ENCODE measurements around the gene TOMT.

TOMT gene

GRCh38 chr11:72088076-72088808 lies 17.5 kb upstream of the TOMT start:
- DNase-seq, result peak; percentile 46

- DNase-seq, result peak; percentile 87
These were observed 14.4 kb upstream of the TOMT start for GRCh38 chr11:72091292-72091691.

GRCh38 chr11:72098741-72099140 lies 7.0 kb upstream of the TOMT start:
- no peak for DNase-seq

GRCh38 chr11:72100009-72100408 lies 5.7 kb upstream of the TOMT start:
- DNase-seq, result no peak

- peak; percentile 43 for DNase-seq
These were observed 5.3 kb upstream of the TOMT start for GRCh38 chr11:72100462-72100861.

GRCh38 chr11:72102162-72102561 lies 3.6 kb upstream of the TOMT start:
- DNase-seq, result peak; percentile 22

GRCh38 chr11:72102631-72102945 lies 3.1 kb upstream of the TOMT start:
- DNase-seq, result no peak

GRCh38 chr11:72102946-72103753 lies 2.6 kb upstream of the TOMT start, which contains the start of gene LAMTOR1:
TSS of gene LAMTOR1 (minus strand) at chr11:72103297. CDS start at chr11:72103224, 73 bp downstream.
- peak; percentile 99 for DNase-seq

- DNase-seq, result no peak
These were observed 2.0 kb upstream of the TOMT start for GRCh38 chr11:72103754-72104167.

- no peak for DNase-seq
These were observed 5.8 kb downstream of the TOMT start for GRCh38 chr11:72111300-72112142.

GRCh38 chr11:72112143-72112977 lies 6.6 kb downstream of the TOMT start, which contains the start of gene ANAPC15:
TSS of gene ANAPC15 (minus strand) at chr11:72112695. CDS start at chr11:72111276, 1,419 bp downstream.
- DNase-seq, result peak; percentile 100

GRCh38 chr11:72112978-72113808 lies 7.5 kb downstream of the TOMT start:
- no peak for DNase-seq

- no peak for DNase-seq
These were observed 8.8 kb downstream of the TOMT start for GRCh38 chr11:72114570-72114969.

GRCh38 chr11:72116019-72116755 lies 10.5 kb downstream of the TOMT start:
- no peak for DNase-seq

- no peak for DNase-seq
These were observed 13.5 kb downstream of the TOMT start for GRCh38 chr11:72119198-72119597.

GRCh38 chr11:72120930-72121329 lies 15.2 kb downstream of the TOMT start:
- no peak for DNase-seq

GRCh38 chr11:72122607-72123006 lies 16.9 kb downstream of the TOMT start:
- no peak for DNase-seq

GRCh38 chr11:72123117-72123653 lies 17.5 kb downstream of the TOMT start:
- no peak for DNase-seq

- no peak for DNase-seq
These were observed 18.3 kb downstream of the TOMT start for GRCh38 chr11:72124046-72124445.

GRCh38 chr11:72125956-72126355 lies 20.2 kb downstream of the TOMT start:
- no peak for DNase-seq

Measured in suppressor macrophage treated with lipopolysaccharide for 4 hours (primary cell).